HG03097 (cell line): Measurements from ENCODE around the gene JOSD1.
A peak's percentile ranks its signal among the peaks of the same experiment; 100 is the strongest.

Experiments
- ATAC-seq: cut with Tn5 transposase; IDR thresholded peaks from one replicate; pipeline ENCODE4 v1.9.1; 2021; ENCODE audit not compliant: unreplicated experiment, low FRiP score

The JOSD1 gene

DNA sequence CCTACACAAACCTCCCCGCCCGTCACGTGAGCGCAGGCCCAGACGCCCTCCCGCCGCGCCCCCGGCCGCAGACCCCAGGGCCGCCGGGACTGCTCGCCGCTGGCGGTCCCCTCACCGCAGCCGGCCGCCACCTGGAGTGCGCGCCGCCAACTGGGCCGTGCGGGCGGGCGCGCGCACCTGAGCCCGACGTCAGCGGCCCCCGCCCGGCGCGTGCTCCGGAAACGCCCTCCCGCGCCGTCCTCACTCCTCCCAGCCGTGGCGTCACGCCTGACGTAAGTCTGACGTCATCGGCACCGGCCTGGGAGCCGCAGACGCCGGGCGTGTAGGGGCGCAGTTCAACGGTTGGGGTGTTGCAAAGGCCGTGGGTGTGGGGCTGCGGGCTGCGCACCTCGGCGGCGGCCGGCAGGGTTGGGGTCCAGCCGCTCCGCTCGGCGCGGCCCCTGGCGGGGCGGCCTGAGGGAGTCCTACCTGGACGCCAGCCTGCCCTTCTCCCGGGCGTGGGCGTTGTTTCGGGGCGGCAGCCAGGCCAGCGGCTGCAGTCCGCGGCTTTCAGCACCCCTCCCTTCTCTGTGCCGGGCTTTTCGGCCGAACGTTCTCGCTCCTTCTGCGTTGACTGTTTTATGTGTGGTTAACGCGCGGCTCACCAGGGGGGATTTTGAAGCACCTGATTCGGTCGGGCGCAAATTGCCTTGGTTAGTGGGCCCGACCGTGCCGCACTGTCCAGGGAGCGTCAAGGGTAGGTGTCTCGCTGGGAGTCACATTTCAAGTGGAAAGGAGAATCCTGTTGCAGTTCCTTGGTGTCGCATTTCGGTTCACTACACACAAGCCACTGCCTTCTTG, at the start of gene JOSD1:
Gene JOSD1, minus strand, starts transcription at position 155 of the 840 bp plus-strand sequence. CDS start 956 bp downstream, outside the sequence.
- ATAC-seq, result peak; percentile 33

DNA sequence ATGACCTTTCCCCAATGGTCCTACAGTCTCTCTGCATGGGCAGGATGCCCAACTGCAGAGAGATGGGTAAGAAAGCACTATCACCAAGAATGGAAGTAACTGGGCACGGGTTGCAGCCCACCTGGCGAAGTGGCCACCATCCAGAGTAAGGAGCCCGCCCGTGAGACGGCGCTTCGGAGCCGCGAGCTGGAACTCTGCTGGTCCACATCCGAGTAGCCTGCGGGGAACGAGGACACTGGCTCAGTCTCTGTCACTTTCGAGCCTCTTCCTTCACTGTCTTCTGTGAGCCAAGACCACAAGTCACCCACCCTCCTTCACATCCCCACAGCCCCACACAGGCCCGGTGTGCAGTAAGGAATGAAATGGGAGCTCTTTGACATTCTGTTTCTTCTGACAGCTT, 49.4 kb upstream of the JOSD1 start:
- ATAC-seq, result no peak

DNA sequence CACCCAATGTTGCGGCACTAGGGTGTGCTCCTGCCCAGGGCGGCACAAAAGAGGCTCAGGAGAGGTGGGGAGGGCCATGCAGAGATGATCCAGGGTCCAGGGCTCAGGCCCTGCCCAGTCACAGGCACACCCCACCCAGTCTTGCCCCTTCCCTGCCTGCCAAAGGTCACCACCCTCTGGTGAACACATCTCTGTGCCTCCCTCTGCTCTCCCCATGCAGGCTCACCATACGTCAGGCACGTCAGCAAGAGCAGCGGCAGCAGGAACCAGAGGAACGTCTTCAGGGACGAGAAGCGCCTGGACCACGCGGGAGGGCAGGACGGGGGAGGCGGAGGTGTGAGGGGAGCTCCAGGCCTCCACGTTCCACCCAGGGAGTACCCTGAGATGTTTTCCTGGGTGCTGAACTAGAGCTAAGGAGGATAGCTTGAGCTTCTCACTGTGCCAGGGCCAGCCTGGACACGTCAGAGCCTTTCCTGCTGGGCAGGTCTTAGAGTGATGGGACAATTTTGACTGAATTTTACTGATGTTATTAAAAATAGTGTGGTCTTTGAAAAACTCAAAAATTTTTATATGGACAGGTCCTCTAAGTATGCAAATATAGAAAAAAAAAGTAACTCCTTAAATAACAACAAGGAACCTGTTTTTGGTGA, 47.9 kb upstream of the JOSD1 start:
- no peak for ATAC-seq

DNA sequence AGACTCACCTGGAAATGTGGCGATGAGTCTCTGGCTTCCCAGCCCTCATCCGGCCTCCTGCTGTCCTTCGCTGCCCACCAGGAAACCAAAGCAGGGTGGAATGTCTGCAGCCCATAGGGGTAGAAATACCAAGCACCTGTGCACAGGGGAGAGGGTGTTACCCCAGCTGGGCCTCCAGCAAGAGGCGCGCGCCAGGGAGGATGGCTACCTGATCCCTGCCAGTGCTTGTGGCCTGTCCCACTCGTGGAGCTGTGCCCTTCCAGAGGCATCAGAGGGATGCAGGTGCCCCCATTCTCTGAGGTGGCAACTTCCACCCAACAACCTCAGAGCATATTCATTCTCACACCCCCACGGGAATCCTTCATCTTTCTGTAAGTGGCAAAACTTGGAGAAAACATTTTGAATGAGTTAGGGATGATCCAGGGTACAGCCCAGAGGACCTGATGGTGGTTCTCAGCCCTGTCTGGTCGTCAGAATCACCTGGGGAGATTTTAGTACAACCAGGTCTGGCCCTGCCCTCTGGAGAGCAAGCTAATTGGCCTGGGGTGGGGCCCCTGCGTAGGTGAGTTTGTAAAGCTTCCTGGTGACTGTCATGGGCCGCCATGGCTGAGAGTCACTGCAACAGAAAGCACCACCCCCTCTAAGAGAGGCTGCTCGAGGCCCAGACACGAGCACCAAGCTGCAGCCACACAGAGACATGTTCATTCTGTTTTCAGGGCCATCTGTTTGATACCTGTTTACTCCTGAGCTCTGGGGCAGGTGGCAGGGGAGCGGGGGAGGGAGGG, 45.1 kb upstream of the JOSD1 start:
- ATAC-seq, result no peak

DNA sequence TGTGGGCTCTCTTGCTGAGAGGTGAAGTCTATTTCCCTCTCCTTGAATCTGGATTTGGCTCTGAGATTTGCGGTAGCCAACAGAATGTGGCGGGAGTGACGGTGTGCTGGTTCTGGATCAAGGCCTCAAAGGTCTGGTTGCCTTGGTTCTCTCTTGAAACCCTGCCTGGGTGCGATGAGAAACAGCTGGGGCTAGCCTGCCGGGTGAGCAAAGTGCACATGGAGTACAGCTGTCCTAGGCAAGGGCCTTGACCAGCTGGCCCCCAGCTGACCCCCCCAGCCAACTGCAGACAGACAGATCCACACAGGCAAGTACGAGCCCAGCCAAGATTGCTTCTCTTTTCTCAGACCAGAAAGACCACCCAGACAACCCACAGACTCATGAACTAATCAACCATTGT, 44.2 kb upstream of the JOSD1 start:
- no peak for ATAC-seq

DNA sequence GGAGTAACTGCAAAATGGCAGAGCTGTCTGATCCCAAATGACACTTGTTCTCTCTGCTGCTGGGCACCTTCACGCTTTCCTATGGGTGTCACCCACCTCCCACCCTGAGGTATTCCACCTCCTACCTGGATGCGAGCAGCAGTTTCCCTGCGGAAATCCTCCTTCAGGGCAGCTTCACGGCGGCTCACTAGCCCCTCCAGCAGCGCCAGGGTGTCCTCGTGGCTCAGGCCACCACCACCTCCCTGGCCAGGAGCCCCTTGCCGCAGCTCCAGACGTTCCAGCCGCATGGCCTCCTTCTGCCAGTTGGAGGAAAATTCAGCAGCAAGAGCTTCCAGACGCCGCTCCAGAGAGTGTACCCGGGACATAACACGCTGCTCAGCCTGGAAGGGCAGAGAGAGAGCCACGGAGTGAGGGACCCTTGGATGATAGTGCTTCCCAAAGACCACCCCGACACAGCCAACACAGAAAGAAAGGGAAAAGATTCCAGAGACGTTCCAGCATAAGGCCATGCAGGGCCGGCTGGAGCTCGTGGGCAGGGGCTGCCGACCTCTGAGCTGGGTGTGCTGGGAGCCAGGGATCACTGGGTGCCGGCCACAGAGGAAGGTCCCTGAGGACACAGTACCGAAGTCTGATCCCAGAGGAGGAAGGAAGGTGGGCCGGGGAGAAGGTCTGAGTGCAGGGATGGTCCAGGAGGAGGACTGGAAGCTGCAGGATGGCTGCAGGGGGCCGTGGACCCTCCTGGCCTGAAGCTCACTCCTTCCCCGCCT, 41.6 kb upstream of the JOSD1 start:
- ATAC-seq, result no peak

DNA sequence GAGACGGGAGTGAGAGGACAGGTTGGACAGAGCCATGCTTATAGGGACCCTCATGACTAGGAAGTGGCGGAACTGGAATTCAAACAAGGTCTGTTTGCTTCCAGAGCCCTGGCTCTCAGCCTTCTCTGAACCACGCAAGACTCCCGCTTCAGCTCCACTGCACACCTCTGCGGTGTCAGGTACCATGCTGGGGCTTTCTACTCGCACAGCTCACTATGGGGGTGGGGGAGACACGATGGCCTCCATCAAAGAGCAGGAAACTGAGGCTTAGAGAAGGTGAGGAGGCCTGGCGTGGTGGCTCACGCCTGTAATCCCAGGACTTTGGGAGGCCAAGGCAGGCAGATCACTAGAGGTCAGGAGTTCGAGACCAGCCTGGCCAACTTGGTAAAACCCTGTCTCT, 40.8 kb upstream of the JOSD1 start:
- ATAC-seq, result no peak

DNA sequence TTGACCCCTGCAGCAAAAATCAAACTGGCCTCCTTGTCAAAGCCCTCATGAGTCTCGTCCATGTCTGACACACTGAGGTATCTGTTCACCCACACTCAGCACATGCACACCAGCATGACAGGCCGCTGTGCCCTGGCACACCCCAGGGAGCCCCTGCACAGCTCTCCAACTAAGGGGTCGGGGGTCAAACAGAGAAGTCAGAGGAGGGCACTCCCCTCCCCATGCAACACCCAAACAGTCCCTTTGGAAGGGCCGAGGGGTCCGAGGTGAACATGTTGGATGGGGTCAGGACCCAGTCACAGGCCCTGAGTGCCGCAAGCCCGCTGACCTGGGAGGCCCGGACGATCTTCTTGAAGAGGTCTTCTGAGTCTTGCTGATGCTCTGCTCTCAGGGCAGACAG, 40.4 kb upstream of the JOSD1 start:
- ATAC-seq, result no peak

DNA sequence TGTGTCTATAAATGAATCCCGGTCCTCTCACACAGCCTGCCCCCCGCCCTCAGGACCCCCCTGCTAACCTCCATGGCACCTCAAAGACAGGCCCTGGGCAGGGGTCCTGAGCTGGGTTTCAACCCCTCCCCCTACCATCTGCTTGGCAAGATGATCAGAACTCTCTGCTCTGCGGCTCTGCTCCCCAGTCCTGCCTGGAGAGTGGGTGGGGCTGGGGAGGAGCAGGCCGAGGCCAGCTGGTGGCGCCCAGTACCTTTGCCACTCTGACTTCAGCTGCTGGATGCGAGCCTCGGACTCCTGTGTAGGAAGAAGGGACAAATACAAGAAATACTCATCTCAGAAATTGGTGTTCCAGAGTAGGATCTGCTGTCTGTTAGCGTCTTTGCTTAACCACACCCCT, 40.0 kb upstream of the JOSD1 start:
- ATAC-seq, result no peak

DNA sequence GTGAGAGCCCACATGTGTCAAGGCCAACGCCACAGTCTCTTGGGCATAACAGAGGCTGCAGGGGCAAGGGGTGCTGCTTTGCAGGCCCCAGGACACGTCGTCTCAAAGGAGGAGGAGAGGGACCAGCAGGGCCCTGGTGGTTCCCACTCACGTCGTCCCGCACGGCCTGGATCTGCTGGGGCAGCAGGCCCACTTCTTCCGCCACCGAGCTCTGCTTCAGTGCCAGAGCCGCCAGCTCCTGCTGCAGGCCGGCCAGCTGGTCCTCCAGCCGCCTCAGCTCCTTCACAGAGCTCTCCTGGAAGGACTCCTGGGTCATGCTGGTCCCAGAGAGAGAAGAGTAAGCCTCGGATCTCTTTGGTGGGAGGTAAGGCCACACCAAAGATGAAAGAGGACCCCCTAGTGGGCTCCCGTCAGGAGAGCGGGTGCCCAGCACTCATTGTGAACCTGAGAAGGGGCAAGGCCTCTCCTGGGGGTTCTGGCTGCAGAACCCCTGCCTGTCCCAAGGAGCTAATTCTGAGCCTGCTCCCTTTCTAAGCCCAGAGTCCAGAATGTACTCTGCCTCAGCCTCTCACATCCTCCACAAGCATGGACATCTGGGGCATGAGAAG, 39.5 kb upstream of the JOSD1 start:
- ATAC-seq, result no peak

DNA sequence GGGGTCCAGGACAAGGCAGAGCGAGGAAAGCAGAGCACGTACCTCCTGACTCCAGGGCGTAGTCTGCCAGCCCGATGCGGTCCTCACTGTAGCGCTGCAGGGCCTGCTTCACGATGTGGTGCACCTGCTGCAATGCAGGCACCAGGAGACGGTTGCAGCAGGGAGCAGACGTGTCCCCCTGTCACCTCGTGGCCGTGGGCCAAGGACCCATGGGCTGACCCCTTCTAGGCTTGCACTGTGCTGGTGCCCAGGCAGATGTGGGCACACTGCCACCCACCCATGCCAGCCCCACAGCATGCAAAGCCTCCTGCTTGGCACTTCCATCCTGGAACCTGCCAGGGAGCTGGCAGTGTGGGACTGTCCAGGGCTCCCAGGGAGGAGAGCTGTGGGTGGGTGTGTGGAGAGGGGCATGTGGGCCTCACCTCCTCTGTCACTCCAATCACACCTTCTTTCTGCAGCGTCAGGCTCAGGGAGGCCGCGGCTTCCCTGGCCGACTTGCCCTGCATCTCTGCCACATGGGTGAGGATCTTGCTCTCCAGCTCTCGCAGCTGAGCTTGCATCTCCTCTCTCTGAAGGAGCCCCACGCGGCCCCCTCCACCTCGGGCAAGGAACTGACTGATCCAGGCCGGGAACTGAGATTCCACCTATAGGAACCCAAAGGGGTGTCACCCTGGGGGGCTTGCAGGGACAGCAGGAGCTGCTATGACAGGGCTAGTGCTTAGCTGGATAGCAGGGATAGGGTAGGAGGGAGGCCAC, 38.7 kb upstream of the JOSD1 start:
- ATAC-seq, result no peak

DNA sequence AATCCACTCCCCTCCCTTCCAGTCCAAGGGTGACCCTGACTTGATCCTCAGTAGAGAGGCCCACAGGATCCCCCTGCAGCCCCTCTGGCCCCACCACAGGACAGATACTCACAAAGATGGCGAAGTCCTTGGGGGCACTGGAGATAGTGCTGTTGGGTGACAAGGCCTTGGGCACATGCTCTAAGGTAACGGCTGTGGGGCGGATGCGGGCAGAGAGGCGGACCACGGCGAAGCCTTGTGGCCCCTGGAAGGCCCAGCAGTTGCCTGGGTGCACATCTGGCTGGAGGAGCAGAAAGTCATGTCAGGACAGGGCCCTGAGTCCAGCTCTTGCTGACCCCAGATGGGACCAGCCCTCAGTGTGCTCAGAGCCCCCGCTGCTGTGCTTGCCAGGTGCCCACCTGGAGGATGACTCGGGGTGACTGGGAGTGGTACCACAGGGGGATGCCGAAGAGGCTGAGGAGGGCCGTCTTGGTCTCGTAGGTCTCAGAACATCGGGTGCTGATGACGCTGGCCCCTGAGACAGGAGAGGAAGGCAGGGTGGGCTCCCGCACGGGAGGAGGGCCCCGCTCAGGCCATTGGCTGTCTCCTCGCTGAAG, 37.8 kb upstream of the JOSD1 start:
- no peak for ATAC-seq

DNA sequence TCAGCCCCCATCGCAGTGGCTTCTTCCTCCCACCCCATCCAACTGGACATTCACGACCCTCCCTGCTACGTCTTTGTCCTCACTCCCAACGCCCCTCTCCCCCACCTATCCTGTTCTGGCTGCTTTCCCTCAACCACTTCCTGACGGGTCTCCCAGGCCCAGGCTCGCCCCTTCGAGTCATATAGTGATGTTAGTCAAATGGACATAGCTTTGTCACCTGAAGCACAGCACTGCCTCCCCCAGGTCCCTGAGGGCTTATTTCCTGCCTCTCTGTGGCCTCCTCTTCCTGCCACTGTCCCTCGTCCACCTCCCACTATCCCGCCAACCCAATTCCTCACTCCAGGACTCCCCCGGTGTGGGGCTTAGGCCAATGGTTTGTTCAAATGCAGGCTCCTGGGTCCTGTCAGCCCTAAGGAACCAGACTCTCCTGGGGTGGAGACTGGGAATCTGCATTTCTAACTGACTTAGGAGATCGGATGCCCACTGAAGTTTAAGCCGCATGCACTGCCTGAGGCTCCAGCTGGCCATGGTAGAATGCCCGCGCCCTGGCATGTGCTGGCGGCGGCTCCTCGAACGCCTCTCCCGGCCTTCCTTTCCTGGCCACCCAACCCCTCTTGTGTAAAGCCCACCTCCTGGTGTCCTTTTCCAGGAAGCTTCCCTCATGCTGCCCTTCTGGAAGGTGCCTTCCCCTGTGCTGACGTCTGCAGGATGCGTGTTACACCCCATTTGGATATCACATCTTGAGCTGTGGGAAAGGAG, 36.7 kb upstream of the JOSD1 start:
- no peak for ATAC-seq

DNA sequence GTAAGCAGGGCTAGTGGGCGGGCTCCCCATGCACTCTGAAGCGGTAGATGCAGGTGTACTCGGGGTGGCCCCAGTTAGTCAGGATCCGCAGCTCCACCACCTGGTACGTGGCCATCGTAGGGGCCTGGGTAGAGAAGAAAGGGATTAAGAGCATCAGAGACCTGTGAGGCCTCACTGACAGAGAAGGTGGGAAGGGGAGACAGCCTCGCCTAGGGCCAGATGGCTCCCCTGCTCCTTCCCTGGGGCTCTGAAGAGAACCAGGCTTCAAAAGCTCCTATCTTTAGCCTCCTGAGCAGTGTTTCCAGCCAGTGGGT, 35.5 kb upstream of the JOSD1 start:
- ATAC-seq, result no peak

DNA sequence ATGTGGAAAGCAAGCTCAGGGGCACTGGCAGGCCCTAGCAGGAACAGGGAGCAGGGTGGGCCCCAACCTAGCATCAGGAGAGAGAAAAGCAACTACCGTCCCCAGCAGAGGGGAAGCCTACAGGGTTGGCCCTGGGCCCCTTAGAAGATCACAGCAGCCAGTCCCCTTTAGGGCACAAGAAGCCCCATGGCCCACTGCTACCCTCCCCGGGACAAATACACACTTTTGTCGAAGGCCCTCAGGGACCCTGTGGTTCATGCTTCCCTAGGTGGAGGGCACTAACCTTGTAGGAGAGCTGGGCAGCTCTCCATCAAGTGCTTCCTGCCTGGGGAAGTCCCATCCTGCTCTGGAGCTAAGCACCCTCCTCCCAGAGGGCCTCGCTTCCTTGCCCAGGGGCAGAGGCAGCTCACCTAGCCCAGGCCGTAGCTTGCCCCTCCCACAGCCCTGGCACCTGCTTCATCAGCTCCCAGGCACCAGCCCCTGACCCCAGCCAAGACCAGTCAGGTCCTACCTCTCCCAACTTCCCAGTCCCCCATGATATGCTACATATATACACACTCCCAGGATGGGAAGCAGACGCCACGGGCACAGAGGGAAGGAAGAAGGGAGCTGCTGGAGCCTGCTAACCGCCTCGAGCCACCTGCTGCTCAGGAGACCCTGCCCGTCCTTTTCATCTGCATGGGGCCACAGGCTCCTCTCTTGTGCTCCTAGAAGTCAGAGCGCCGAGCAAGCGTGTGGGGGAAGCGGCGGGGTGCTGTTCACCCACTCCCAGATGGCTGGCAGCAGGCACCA, 34.9 kb upstream of the JOSD1 start:
- ATAC-seq, result no peak

DNA sequence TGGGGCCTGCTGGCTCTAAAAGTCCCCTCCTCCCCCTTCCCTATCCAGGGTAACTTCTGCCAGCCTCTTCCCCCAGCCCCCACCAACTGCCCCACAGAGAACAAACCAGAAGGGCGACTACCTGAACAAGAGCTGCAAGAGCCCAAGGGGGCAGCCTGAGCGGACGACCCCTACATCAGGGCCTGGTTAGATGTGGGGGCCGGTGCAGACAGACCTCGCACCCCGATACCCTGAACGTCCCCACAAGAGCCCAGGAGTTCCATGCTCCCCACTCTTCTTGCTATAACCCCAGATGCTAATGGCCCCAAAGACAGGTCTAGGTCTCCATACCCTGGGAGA, 34.4 kb upstream of the JOSD1 start:
- ATAC-seq, result no peak

DNA sequence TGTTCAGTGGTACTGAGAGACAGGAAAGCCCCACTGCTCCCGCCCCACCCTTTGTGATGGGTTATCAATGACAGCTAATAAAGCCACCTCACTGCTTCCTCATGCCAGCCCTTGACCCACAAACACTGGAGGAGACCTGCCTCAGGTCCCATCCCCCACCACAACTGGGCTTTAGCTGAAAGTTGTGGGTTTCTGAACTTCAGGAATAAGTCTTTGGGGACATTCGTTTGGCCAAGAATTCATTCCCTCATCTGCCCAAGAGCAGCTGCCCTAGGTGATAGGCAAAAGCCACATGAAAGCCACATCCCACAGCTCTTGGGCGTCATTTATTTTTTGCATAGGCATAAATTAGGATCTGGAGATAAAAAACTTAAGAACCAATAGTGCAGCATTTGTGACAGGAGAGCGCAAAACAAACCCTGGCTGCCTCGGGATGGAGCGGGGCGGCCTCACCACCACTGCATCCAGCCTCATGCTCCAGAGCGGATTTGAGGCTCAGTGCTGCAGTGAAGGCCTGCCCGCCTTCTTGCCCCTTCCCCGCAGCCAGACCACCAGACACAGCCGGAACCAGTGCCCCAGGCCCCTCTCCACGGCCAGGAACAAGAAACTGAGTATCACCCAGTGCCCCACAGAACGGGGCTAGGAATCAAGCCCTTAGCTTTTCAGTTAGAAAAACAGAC, 33.8 kb upstream of the JOSD1 start:
- no peak for ATAC-seq
